AG04449 (cell line): Measurements from ENCODE around the gene ACSS3.

Experiments
- CTCF ChIA-PET: fragments of 350-600 bp; formaldehyde crosslinking; extraction: SDS; loops from one replicate; lab custom pipeline; 2021; ENCODE audit warnings: antibody characterized with exemption; lab: Yijun Ruan, JAX
- POLR2A ChIA-PET: fragments of 400-600, 350-600 bp; formaldehyde crosslinking; extraction: SDS; loops from one replicate; lab custom pipeline; 2020; ENCODE audit warnings: antibody characterized with exemption, inconsistent platforms; lab: Yijun Ruan, JAX
- DNase-seq: peaks from one replicate; pipeline ENCODE4 v3.0.0-alpha.2; 2010; ENCODE audit warnings: low read depth, low spot score
- H3K4me3 ChIP-seq: 2 replicates; pipeline ENCODE4 v1.5.1; 2011; ENCODE audit warnings: low read depth, mild to moderate bottlenecking, control low read depth, low read length
- CTCF ChIP-seq: IDR thresholded peaks from one replicate; pipeline ENCODE4 v1.5.1; 2011; ENCODE audit warnings: mild to moderate bottlenecking, moderate library complexity, low read length, control low read depth, inconsistent platforms; ENCODE audit not compliant: insufficient read depth; ENCODE audit errors: missing control alignments

ACSS3 gene

GRCh38 chr12:81296556-81297305, 218.9 kb downstream of the ACSS3 start:
- no peak for TF ChIP-seq CTCF
- no peak for DNase-seq
- POLR2A ChIA-PET = no interaction called here
- H3K4me3 ChIP-seq = no peak overlapping the region
- CTCF ChIA-PET = no interaction called here

GRCh38 chr12:81297601-81298000, 219.7 kb downstream of the ACSS3 start:
- DNase-seq = no peak
- POLR2A ChIA-PET = no interaction called here
- H3K4me3 ChIP-seq = no peak overlapping the region
- TF ChIP-seq CTCF = no peak
- CTCF ChIA-PET = no interaction called here

GRCh38 chr12:81300454-81300853, 222.6 kb downstream of the ACSS3 start:
- ChIA-PET POLR2A (no interaction called here), CTCF (no interaction called here)
- no peak overlapping the region for H3K4me3 ChIP-seq
- DNase-seq = no peak
- no peak for TF ChIP-seq CTCF

GRCh38 chr12:81303935-81304334, 226.1 kb downstream of the ACSS3 start:
- ChIA-PET CTCF (no interaction called here), POLR2A (no interaction called here)
- TF ChIP-seq CTCF = no peak
- no peak overlapping the region for H3K4me3 ChIP-seq
- no peak for DNase-seq
